GM12873 (cell line): ENCODE measurements around the gene CNTNAP2.

ENCODE experiments used
- CTCF ChIP-seq: IDR thresholded peaks from 2 replicates; pipeline ENCODE4 v1.5.1; 2012; ENCODE audit warnings: low read depth, mild to moderate bottlenecking, moderate library complexity, low read length, control low read depth; ENCODE audit not compliant: insufficient read depth; ENCODE audit errors: missing control alignments

CNTNAP2 gene

DNA sequence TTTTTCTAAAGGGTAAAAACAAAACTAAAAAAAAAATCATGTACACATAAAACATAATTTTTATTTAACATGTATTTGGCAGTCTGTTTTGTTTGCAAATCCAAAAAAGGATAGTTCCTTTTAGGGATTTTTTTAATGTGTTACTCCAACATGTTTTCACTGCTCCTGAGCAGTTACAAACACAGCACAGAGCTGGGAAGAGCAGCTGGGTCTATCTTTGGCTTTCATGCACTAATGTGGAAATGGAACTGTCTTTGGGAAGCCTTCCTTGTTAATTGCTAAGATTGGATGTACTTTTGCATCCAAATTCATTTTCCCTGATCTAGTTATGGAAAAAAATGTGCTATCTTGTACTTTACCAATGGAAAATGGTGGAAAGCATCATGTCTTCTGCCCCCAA is 1035.1 kb downstream of the CNTNAP2 start:
- no peak for TF ChIP-seq CTCF

GRCh38 chr7:147153571-147153970 is 1037.0 kb downstream of the CNTNAP2 start:
- no peak for TF ChIP-seq CTCF

DNA sequence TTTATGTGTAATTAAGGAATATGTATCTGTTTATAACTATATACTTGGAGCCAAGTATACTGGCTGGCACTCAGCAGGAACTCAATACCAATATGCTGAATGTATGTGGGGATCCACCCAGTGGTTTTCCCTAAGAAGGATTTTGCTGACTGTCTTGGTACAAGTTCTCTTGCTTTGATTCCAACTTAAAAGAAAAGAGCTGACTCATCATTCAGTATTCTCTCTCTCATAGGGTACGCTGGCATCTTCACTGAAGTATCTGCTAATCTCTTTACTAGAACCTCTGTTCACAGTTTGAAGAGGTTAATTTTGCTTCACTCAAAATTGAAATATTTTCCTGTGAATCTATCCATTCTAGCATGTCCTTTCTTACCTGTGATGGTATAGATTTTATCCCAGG is 1044.8 kb downstream of the CNTNAP2 start:
- no peak for TF ChIP-seq CTCF

GRCh38 chr7:147170341-147171012 is 1053.9 kb downstream of the CNTNAP2 start:
- TF ChIP-seq CTCF, result no peak

DNA sequence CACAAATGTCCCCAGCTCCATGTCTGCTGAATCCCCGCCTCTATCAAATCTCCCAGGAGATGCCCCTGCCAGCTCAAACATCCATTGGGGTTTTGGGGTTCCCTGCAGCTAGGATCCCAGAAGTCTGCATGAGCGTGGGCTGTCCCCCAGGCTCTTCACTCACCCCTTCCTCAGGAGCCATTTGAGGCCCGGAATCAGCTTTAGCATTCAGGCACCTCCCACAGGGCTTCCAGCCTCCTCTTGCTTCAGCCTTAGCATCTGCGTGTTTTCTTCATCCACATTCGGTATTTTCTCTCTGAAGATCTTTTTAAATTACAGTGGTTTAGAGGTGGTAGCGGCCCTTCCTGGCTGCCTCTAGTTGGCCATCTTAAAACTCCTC is 1054.4 kb downstream of the CNTNAP2 start:
- no peak for TF ChIP-seq CTCF

DNA sequence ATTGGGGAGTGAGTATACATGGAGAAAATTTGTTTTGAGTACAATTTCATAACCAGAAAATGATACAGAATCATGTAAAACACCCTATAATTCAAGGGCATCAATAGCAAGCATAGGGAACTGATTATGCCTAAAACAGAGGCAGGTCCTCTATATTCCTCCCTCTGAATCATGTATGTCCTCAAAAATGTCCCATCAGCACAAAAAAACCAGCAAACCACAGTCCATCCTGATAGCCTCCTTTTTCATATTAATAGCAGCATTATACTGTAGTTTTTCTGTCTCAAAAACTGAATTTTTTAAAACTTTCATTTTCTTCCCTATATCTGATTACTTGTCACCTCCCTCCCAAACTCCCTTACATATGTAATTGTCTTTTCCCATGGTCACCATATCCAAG is 1057.3 kb downstream of the CNTNAP2 start:
- no peak for TF ChIP-seq CTCF

- no peak for TF ChIP-seq CTCF
Measured at GRCh38 chr7:147182874-147183273, 1066.3 kb downstream of the CNTNAP2 start.
